ENCODE measurements around the gene CDC42BPA. TPM values are rescaled to one million over a fixed set of nuclear protein-coding genes. Genes with fewer than 3 reads are reported as not detected.
"Not testable (repeated sequence)": the region's sequence is repeated elsewhere in the genome, so short reads cannot be mapped to it uniquely, and the experiment has no call there.

CDC42BPA gene
- total RNA-seq, 4 donors from 2014 or later = 47.0 to 58.6 (median 54.8) TPM

DNA sequence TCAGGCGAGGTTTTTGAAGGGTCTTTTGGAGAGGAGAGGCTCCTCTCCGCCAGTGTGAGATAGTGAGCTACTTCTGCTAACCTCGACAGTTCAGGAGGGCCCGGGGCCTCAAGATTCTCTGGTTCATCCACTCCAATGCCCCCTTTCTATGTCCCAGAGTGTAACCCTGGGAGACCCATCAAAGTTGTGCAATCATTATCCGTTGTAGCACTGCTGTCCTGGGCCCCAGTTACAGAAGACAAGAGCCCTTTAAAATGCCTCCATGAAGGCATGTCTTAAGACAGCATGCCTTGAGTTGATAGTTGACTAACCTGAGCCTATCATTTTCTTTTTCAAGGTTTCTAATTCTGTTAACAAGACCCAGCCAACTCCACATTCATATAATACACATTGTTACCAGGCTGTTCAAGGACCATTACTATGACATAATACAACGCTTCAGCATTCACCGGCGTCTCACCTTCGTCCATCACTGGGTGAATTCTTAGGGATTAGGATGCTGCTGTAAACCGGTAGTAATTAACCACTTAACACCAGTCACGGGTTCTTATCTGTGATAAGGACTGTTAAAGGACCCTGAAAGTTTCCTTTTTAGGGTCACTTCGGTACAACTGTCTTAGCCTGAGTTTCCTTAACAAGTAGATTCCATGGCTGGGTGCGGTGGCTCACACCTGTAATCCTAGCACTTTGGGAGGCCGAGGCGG, 37.4 kb upstream of the CDC42BPA start:
- TF ChIP-seq POLR2A (IDR thresholded peaks at IDR 0.05) (no peak), EP300 (IDR thresholded peaks at IDR 0.05) (no peak), CTCF (IDR thresholded peaks at IDR 0.05) (no peak)
- H3K36me3 ChIP-seq = no peaks in the 10 kb centered on the region
- no peaks in the 10 kb centered on the region for H3K9me3 ChIP-seq
- H3K4me3 ChIP-seq = no peak overlapping the region
- H3K4me1 ChIP-seq = peaks cover 0 to 11% (median 0%) of the 10 kb centered on the region in 4 donors
- H3K27me3 ChIP-seq = no peaks in the 10 kb centered on the region
- H3K27ac ChIP-seq = no peak overlapping the region
- DNase-seq (ENCODE audit: low spot score in 2 of 2) = no peak
- 84 to 92% methylated on average over 15 of the region's 15 CpGs for WGBS, 2 donors

DNA sequence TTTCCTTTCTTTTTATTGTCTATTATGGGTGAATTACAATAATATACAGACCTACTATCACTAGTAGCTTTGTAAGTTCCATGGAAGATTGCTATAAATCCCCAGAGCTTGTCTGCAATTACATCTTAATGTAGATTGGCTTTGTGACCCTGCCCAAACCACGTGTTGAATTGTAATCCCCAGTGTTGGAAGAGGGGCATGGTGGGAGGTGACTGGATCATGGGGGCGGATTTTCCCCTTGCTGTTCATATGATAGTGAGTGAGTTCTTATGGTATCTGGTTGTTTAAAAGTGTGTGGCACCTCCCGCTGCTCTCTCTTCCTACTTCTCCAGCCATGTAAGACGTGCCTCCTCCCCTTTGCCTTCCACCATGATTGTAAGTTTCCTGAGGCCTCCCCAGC, 34.9 kb upstream of the CDC42BPA start:
- H3K4me3 ChIP-seq = no peak overlapping the region
- H3K27me3 ChIP-seq = no peaks in the 10 kb centered on the region
- WGBS, 2 donors = 75 to 76% methylated on average over 4 of the region's 4 CpGs
- H3K4me1 ChIP-seq = peaks cover 0 to 11% (median 0%) of the 10 kb centered on the region in 4 donors
- H3K27ac ChIP-seq = no peak overlapping the region
- H3K36me3 ChIP-seq = no peaks in the 10 kb centered on the region
- no peak for DNase-seq (ENCODE audit: low spot score in 2 of 2)
- no peaks in the 10 kb centered on the region for H3K9me3 ChIP-seq
- TF ChIP-seq POLR2A (IDR thresholded peaks at IDR 0.05) (no peak), CTCF (IDR thresholded peaks at IDR 0.05) (no peak), EP300 (IDR thresholded peaks at IDR 0.05) (no peak)

GRCh38 chr1:227352164-227352563, 33.9 kb upstream of the CDC42BPA start:
- not testable (repeated sequence) for DNase-seq (ENCODE audit: low spot score in 2 of 2); H3K27me3 ChIP-seq; H3K9me3 ChIP-seq; H3K36me3 ChIP-seq; H3K4me3 ChIP-seq; H3K27ac ChIP-seq
- WGBS, 2 donors = 95 to 100% methylated on average over 2 of the region's 2 CpGs
- peaks cover 0 to 11% (median 0%) of the 10 kb centered on the region in 4 donors for H3K4me1 ChIP-seq

GRCh38 chr1:227351443-227351842, 33.2 kb upstream of the CDC42BPA start:
- H3K27me3 ChIP-seq = no peaks in the 10 kb centered on the region
- no peaks in the 10 kb centered on the region for H3K9me3 ChIP-seq
- no peak overlapping the region for H3K27ac ChIP-seq
- no peaks in the 10 kb centered on the region for H3K36me3 ChIP-seq
- no peak for DNase-seq (ENCODE audit: low spot score in 2 of 2)
- WGBS, 2 donors = 0% methylated on average over 1 of the region's 1 CpG
- no peak for TF ChIP-seq CTCF (IDR thresholded peaks at IDR 0.05)
- no peak for TF ChIP-seq EP300 (IDR thresholded peaks at IDR 0.05)
- no peak overlapping the region for H3K4me3 ChIP-seq
- H3K4me1 ChIP-seq = peaks cover 0 to 11% (median 0%) of the 10 kb centered on the region in 4 donors

DNA sequence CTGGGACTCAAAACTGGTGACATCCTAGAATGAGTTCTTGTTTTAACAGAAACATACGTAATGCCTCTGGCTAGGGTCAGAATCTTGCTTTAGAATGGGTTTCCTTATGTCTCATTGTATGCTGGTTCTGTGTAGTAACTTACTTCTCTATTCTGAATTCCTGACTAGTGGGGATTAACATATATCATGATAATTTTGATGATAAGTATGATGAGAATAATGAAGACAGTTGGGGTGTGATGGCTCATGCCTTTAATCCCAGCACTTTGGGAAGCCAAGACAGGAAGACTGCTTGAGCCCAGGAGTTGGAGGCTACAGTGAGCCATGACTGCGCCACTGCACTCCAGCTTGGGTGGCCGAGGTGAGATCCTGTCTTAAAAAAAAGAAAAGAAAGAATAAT, 31.7 kb upstream of the CDC42BPA start:
- TF ChIP-seq EP300 (IDR thresholded peaks at IDR 0.05) (no peak), POLR2A (IDR thresholded peaks at IDR 0.05) (no peak), CTCF (IDR thresholded peaks at IDR 0.05) (no peak)
- Histone ChIP-seq H3K4me3 (no peak overlapping the region), H3K27me3 (no peaks in the 10 kb centered on the region), H3K36me3 (no peaks in the 10 kb centered on the region), H3K9me3 (no peaks in the 10 kb centered on the region), H3K4me1 (peaks cover 0 to 11% (median 0%) of the 10 kb centered on the region in 4 donors), H3K27ac (no peak overlapping the region)
- 93 to 96% methylated on average over 3 of the region's 3 CpGs for WGBS, 2 donors
- DNase-seq (ENCODE audit: low spot score in 2 of 2) = no peak
